GM23338 (cell line): Measurements from ENCODE around the gene ZNF491. TPM values are rescaled to one million over a fixed set of nuclear protein-coding genes. Genes with fewer than 3 reads are reported as not detected.

Experiments used
- ATAC-seq: fragments of 200-7000 bp; cut with Tn5 transposase; 3 replicates; pipeline ENCODE4 v1.9.1; 2020
- DNase-seq: peaks from one replicate; pipeline ENCODE4 v3.0.0-alpha.2; 2015; ENCODE audit warnings: low spot score
- H2AFZ ChIP-seq: fragments of 200-600 bp; sonication (generic); 2 replicates; pipeline ENCODE4 v1.8.0; 2016; ENCODE audit warnings: antibody characterized with exemption, mild to moderate bottlenecking, moderate library complexity
- H3F3A ChIP-seq: fragments of 200-600 bp; sonication (generic); replicated peaks from 2 replicates; pipeline ENCODE4 v1.8.0; 2017; ENCODE audit warnings: antibody characterized with exemption, mixed run types, low read depth
- H3K27ac ChIP-seq: fragments of 200-600 bp; sonication (generic); 2 replicates; pipeline ENCODE4 v1.6.1; 2016; ENCODE audit warnings: low read depth
- H3K27me3 ChIP-seq: fragments of 200-600 bp; sonication (generic); 2 replicates; pipeline ENCODE4 v1.8.0; 2016; ENCODE audit warnings: mild to moderate bottlenecking, mixed run types, moderate library complexity; ENCODE audit not compliant: insufficient read depth
- H3K36me3 ChIP-seq: fragments of 200-600 bp; sonication (generic); 2 replicates; pipeline ENCODE4 v1.8.0; 2016; ENCODE audit warnings: mild to moderate bottlenecking; ENCODE audit not compliant: insufficient read depth
- H3K4me1 ChIP-seq: fragments of 200-600 bp; sonication (generic); 2 replicates; pipeline ENCODE4 v1.8.0; 2016; ENCODE audit warnings: mild to moderate bottlenecking, moderate library complexity; ENCODE audit not compliant: insufficient read depth
- H3K4me2 ChIP-seq: fragments of 200-600 bp; sonication (generic); 2 replicates; pipeline ENCODE4 v1.7.1; 2017; ENCODE audit warnings: mixed run types
- H3K4me3 ChIP-seq: fragments of 200-600 bp; sonication (generic); 2 replicates; pipeline ENCODE4 v1.6.1; 2016; ENCODE audit warnings: mixed run types
- H3K79me2 ChIP-seq: fragments of 200-600 bp; sonication (generic); replicated peaks from 2 replicates; pipeline ENCODE4 v1.8.0; 2017; ENCODE audit warnings: mild to moderate bottlenecking; ENCODE audit not compliant: insufficient read depth
- H3K9me2 ChIP-seq: fragments of 200-600 bp; sonication (generic); 2 replicates; pipeline ENCODE4 v1.8.0; 2017; ENCODE audit not compliant: insufficient read depth
- H4K20me1 ChIP-seq: fragments of 200-600 bp; sonication (generic); replicated peaks from 2 replicates; pipeline ENCODE4 v1.8.0; 2017; ENCODE audit warnings: mild to moderate bottlenecking; ENCODE audit not compliant: insufficient read depth
- H3K27ac Mint-ChIP-seq: 2 replicates; pipeline ENCODE4 v1.8.0; 2020; ENCODE audit warnings: inconsistent platforms, mild to moderate bottlenecking, moderate library complexity, mixed read lengths
- H3K27me3 Mint-ChIP-seq: 3 replicates; pipeline ENCODE4 v1.8.0; 2022; ENCODE audit warnings: low read depth, mild to moderate bottlenecking, moderate library complexity, mixed read lengths, inconsistent platforms; ENCODE audit not compliant: insufficient read depth, poor library complexity
- H3K36me3 Mint-ChIP-seq: 3 replicates; pipeline ENCODE4 v1.8.0; 2021; ENCODE audit warnings: low read depth, mild to moderate bottlenecking, inconsistent platforms, moderate library complexity, mixed read lengths
- H3K4me1 Mint-ChIP-seq: 3 replicates; pipeline ENCODE4 v1.8.0; 2020; ENCODE audit warnings: mild to moderate bottlenecking, inconsistent platforms, mixed read lengths
- H3K4me3 Mint-ChIP-seq: 3 replicates; pipeline ENCODE4 v1.8.0; 2021; ENCODE audit warnings: moderate library complexity, mild to moderate bottlenecking, inconsistent platforms, mixed read lengths
- H3K9me3 Mint-ChIP-seq: 3 replicates; pipeline ENCODE4 v1.8.0; 2020; ENCODE audit warnings: moderate library complexity, mild to moderate bottlenecking, inconsistent platforms, mixed read lengths
- CREB1 ChIP-seq: fragments of 250-450 bp; sonication (Bioruptor Pico); IDR thresholded peaks from 2 replicates; pipeline ENCODE4 v1.5.0; 2020; ENCODE audit warnings: low read depth, mild to moderate bottlenecking, moderate library complexity
- EZH2 ChIP-seq: fragments of 200-600 bp; sonication (generic); IDR thresholded peaks from one replicate; pipeline ENCODE4 v1.8.0; 2017; ENCODE audit warnings: antibody characterized with exemption, mild to moderate bottlenecking, low read depth; ENCODE audit not compliant: unreplicated experiment
- JUNB ChIP-seq: IDR thresholded peaks from one replicate; pipeline ENCODE4 v1.6.1; 2016; ENCODE audit warnings: antibody characterized with exemption; ENCODE audit not compliant: unreplicated experiment
- POLR2AphosphoS5 ChIP-seq: IDR thresholded peaks from 2 replicates; pipeline ENCODE4 v1.6.1; 2016; ENCODE audit warnings: antibody characterized with exemption, low read depth
- ZNF331 ChIP-seq: fragments of 250-450 bp; sonication (Bioruptor Pico); IDR thresholded peaks from 2 replicates; pipeline ENCODE4 v1.5.0; 2020; ENCODE audit warnings: low read depth, mild to moderate bottlenecking, moderate library complexity
- polyA plus RNA-seq: library from polyadenylated mRNA; unstranded; fragments of >200 nt; fragmentation: Nextera tagmentation; extraction: Ambion mirVana; gene quantifications from 2 replicates; pipeline ENCODE4 v1.2.1, GENCODE V29; 2016
- total RNA-seq: library from RNA; depleted of rRNA; stranded (reverse); fragments of >200 nt; shearing (Covaris generic); gene quantifications from 2 replicates; pipeline ENCODE4 v1.2.3, GENCODE V29; 2014
- TF ChIP-seq, protein P1 (sequence below): fragments of 250-450 bp; sonication (Bioruptor Pico); IDR thresholded peaks from 2 replicates; pipeline ENCODE4 v1.5.0; 2020; ENCODE audit warnings: mild to moderate bottlenecking, moderate library complexity
- TF ChIP-seq, protein P2 (sequence below): IDR thresholded peaks from 2 replicates; pipeline ENCODE4 v1.6.1; 2016; ENCODE audit warnings: antibody characterized with exemption

The ZNF491 gene
- total and polyA plus RNA-seq, 2 experiments from 2014 or later = 0.32 to 1.3 TPM

GRCh38 chr19:11781295-11782057, 16.8 kb upstream of the ZNF491 start (continued):
- TF ChIP-seq, protein P1, sequence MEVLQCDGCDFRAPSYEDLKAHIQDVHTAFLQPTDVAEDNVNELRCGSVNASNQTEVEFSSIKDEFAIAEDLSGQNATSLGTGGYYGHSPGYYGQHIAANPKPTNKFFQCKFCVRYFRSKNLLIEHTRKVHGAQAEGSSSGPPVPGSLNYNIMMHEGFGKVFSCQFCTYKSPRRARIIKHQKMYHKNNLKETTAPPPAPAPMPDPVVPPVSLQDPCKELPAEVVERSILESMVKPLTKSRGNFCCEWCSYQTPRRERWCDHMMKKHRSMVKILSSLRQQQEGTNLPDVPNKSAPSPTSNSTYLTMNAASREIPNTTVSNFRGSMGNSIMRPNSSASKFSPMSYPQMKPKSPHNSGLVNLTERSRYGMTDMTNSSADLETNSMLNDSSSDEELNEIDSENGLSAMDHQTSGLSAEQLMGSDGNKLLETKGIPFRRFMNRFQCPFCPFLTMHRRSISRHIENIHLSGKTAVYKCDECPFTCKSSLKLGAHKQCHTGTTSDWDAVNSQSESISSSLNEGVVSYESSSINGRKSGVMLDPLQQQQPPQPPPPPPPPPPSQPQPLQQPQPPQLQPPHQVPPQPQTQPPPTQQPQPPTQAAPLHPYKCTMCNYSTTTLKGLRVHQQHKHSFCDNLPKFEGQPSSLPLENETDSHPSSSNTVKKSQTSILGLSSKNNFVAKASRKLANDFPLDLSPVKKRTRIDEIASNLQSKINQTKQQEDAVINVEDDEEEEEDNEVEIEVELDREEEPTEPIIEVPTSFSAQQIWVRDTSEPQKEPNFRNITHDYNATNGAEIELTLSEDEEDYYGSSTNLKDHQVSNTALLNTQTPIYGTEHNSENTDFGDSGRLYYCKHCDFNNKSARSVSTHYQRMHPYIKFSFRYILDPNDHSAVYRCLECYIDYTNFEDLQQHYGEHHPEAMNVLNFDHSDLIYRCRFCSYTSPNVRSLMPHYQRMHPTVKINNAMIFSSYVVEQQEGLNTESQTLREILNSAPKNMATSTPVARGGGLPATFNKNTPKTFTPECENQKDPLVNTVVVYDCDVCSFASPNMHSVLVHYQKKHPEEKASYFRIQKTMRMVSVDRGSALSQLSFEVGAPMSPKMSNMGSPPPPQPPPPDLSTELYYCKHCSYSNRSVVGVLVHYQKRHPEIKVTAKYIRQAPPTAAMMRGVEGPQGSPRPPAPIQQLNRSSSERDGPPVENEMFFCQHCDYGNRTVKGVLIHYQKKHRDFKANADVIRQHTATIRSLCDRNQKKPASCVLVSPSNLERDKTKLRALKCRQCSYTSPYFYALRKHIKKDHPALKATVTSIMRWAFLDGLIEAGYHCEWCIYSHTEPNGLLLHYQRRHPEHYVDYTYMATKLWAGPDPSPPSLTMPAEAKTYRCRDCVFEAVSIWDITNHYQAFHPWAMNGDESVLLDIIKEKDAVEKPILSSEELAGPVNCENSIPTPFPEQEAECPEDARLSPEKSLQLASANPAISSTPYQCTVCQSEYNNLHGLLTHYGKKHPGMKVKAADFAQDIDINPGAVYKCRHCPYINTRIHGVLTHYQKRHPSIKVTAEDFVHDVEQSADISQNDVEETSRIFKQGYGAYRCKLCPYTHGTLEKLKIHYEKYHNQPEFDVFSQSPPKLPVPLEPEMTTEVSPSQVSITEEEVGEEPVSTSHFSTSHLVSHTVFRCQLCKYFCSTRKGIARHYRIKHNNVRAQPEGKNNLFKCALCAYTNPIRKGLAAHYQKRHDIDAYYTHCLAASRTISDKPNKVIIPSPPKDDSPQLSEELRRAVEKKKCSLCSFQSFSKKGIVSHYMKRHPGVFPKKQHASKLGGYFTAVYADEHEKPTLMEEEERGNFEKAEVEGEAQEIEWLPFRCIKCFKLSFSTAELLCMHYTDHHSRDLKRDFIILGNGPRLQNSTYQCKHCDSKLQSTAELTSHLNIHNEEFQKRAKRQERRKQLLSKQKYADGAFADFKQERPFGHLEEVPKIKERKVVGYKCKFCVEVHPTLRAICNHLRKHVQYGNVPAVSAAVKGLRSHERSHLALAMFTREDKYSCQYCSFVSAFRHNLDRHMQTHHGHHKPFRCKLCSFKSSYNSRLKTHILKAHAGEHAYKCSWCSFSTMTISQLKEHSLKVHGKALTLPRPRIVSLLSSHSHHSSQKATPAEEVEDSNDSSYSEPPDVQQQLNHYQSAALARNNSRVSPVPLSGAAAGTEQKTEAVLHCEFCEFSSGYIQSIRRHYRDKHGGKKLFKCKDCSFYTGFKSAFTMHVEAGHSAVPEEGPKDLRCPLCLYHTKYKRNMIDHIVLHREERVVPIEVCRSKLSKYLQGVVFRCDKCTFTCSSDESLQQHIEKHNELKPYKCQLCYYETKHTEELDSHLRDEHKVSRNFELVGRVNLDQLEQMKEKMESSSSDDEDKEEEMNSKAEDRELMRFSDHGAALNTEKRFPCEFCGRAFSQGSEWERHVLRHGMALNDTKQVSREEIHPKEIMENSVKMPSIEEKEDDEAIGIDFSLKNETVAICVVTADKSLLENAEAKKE (CRISPR knock-in tag) = no peak
- no peak for TF ChIP-seq EZH2
- TF ChIP-seq JUNB = no peak
- no peak for TF ChIP-seq ZNF331 (CRISPR knock-in tag)

DNA sequence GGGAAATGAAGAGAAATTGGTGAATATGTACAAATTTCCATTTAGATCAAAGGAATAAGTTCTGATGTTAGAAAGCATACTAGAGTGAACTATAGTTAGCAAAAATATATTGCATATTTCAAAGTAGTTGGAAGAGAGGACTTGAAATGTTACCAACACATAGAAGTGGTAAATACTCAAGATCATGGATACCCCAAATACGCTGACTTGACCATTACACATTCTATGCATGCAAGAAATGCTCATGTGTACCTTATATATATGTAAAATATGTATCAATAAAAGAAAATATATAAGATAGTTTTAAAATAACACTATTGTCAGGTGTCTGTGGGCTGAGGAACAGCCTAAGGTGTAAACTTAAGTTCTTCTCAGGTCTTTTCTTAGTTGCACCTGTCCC, 14.6 kb upstream of the ZNF491 start:
- no peaks in the 10 kb centered on the region for H3K4me1 ChIP-seq
- no peak overlapping the region for H3K4me2 ChIP-seq
- Mint-ChIP-seq H3K27me3 (no peaks in the 10 kb centered on the region), H3K36me3 (peaks cover 6% of the 10 kb centered on the region; the same call in 2 of the 3 replicates), H3K9me3 (peaks cover 87% of the 10 kb centered on the region), H3K27ac (no peak overlapping the region), H3K4me3 (no peak overlapping the region), H3K4me1 (no peaks in the 10 kb centered on the region)
- no peak overlapping the region for H3K27ac ChIP-seq
- ATAC-seq = no peak
- H3K79me2 ChIP-seq = no peaks in the 10 kb centered on the region
- H4K20me1 ChIP-seq = no peaks in the 10 kb centered on the region
- peaks cover 15% of the 10 kb centered on the region for H3K36me3 ChIP-seq
- H3K4me3 ChIP-seq = no peak overlapping the region
- H3K9me2 ChIP-seq = no peaks in the 10 kb centered on the region
- H3F3A ChIP-seq = no peaks in the 10 kb centered on the region
- H3K27me3 ChIP-seq = no peaks in the 10 kb centered on the region
- DNase-seq = no peak
- no peak overlapping the region for H2AFZ ChIP-seq
- no peak for TF ChIP-seq POLR2AphosphoS5
- TF ChIP-seq JUNB = no peak
- TF ChIP-seq EZH2 = no peak
- TF ChIP-seq, protein P2, sequence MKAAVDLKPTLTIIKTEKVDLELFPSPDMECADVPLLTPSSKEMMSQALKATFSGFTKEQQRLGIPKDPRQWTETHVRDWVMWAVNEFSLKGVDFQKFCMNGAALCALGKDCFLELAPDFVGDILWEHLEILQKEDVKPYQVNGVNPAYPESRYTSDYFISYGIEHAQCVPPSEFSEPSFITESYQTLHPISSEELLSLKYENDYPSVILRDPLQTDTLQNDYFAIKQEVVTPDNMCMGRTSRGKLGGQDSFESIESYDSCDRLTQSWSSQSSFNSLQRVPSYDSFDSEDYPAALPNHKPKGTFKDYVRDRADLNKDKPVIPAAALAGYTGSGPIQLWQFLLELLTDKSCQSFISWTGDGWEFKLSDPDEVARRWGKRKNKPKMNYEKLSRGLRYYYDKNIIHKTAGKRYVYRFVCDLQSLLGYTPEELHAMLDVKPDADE = no peak
- TF ChIP-seq, protein P1 (CRISPR knock-in tag) = no peak
- no peak for TF ChIP-seq ZNF331 (CRISPR knock-in tag)
- TF ChIP-seq CREB1 (CRISPR knock-in tag) = no peak
